GM23248 (cell line): ENCODE measurements around the gene BRD1. TPM values are rescaled to one million over a fixed set of nuclear protein-coding genes. Genes with fewer than 3 reads are reported as not detected.
"Not testable (repeated sequence)": the region's sequence is repeated elsewhere in the genome, so short reads cannot be mapped to it uniquely, and the experiment has no call there.

Source experiments
- DNase-seq: peaks from one replicate; pipeline ENCODE4 v3.0.0-alpha.2; 2015
- H2AFZ ChIP-seq: fragments of 200-600 bp; sonication (generic); 2 replicates; pipeline ENCODE4 v1.6.1; 2016; ENCODE audit warnings: antibody characterized with exemption
- H3F3A ChIP-seq: fragments of 200-600 bp; sonication (generic); 2 replicates; pipeline ENCODE4 v1.6.1; 2016; ENCODE audit warnings: mild to moderate bottlenecking, antibody characterized with exemption, mixed run types; ENCODE audit not compliant: insufficient read depth
- H3K27ac ChIP-seq: fragments of 200-600 bp; sonication (generic); 2 replicates; pipeline ENCODE4 v1.5.1; 2016; ENCODE audit warnings: mild to moderate bottlenecking
- H3K27me3 ChIP-seq: fragments of 200-600 bp; sonication (generic); replicated peaks from 2 replicates; pipeline ENCODE4 v1.6.1; 2016; ENCODE audit warnings: mild to moderate bottlenecking; ENCODE audit not compliant: insufficient read depth
- H3K36me3 ChIP-seq: fragments of 200-600 bp; sonication (generic); 2 replicates; pipeline ENCODE4 v1.6.1; 2016; ENCODE audit warnings: low read depth, mild to moderate bottlenecking
- H3K4me1 ChIP-seq: fragments of 200-600 bp; sonication (generic); 2 replicates; pipeline ENCODE4 v1.6.1; 2016; ENCODE audit warnings: mild to moderate bottlenecking; ENCODE audit not compliant: insufficient read depth
- H3K4me2 ChIP-seq: fragments of 200-600 bp; sonication (generic); one replicate; pipeline ENCODE4 v1.6.1; 2016; ENCODE audit warnings: mild to moderate bottlenecking; ENCODE audit not compliant: unreplicated experiment
- H3K4me3 ChIP-seq: fragments of 200-600 bp; sonication (generic); 2 replicates; pipeline ENCODE4 v1.5.1; 2016; ENCODE audit warnings: mild to moderate bottlenecking
- H3K79me2 ChIP-seq: fragments of 200-600 bp; sonication (generic); 2 replicates; pipeline ENCODE4 v1.6.1; 2016; ENCODE audit warnings: mild to moderate bottlenecking; ENCODE audit not compliant: insufficient read depth
- H3K9ac ChIP-seq: fragments of 200-600 bp; sonication (generic); 2 replicates; pipeline ENCODE4 v1.6.1; 2016; ENCODE audit warnings: mild to moderate bottlenecking
- H3K9me2 ChIP-seq: fragments of 200-600 bp; sonication (generic); 2 replicates; pipeline ENCODE4 v1.6.1; 2016; ENCODE audit warnings: mixed run types, mild to moderate bottlenecking, moderate library complexity; ENCODE audit not compliant: insufficient read depth
- H3K9me3 ChIP-seq: fragments of 200-600 bp; sonication (generic); one replicate; pipeline ENCODE4 v1.6.1; 2017; ENCODE audit warnings: low read depth
- H4K20me1 ChIP-seq: fragments of 200-600 bp; sonication (generic); 2 replicates; pipeline ENCODE4 v1.6.0; 2016; ENCODE audit not compliant: insufficient read depth
- EZH2 ChIP-seq: fragments of 200-600 bp; sonication (generic); IDR thresholded peaks from 2 replicates; pipeline ENCODE4 v1.6.1; 2018; ENCODE audit warnings: antibody characterized with exemption, mild to moderate bottlenecking; ENCODE audit not compliant: insufficient read depth, poor library complexity, severe bottlenecking
- EZH2phosphoT487 ChIP-seq: fragments of 200-600 bp; sonication (generic); IDR thresholded peaks from 2 replicates; pipeline ENCODE4 v1.6.1; 2018; ENCODE audit warnings: antibody characterized with exemption, moderate library complexity, mild to moderate bottlenecking, low read depth; ENCODE audit not compliant: insufficient read depth
- WGBS, 2 experiments: methylation state at CpG; one replicate each; pipeline ENCODE4 v1.1.6; 2015 to 2017; ENCODE audit warnings: low lambda C conversion rate in 2 of 2, low coverage in 1 of 2; ENCODE audit errors: missing lambda C conversion rate in 2 of 2; 5-methylcytosine and 5-hydroxymethylcytosine counted together
- in situ Hi-C: fragments of 300-500 bp; cut with MboI; formaldehyde crosslinking; loops from 2 replicates; pipeline ENCODE4 v1.15.0; 2020
- polyA plus RNA-seq: library from polyadenylated mRNA; unstranded; fragments of >200 nt; fragmentation: Nextera tagmentation; extraction: Ambion mirVana; gene quantifications from 2 replicates; pipeline ENCODE4 v1.2.1, GENCODE V29; 2016
- total RNA-seq: library from RNA; depleted of rRNA; stranded (reverse); fragments of >200 nt; shearing (Covaris generic); gene quantifications from 2 replicates; pipeline ENCODE4 v1.2.3, GENCODE V29; 2014

The BRD1 gene
- total and polyA plus RNA-seq, 2 experiments from 2014 or later, result 4.5 to 23.1 TPM

DNA sequence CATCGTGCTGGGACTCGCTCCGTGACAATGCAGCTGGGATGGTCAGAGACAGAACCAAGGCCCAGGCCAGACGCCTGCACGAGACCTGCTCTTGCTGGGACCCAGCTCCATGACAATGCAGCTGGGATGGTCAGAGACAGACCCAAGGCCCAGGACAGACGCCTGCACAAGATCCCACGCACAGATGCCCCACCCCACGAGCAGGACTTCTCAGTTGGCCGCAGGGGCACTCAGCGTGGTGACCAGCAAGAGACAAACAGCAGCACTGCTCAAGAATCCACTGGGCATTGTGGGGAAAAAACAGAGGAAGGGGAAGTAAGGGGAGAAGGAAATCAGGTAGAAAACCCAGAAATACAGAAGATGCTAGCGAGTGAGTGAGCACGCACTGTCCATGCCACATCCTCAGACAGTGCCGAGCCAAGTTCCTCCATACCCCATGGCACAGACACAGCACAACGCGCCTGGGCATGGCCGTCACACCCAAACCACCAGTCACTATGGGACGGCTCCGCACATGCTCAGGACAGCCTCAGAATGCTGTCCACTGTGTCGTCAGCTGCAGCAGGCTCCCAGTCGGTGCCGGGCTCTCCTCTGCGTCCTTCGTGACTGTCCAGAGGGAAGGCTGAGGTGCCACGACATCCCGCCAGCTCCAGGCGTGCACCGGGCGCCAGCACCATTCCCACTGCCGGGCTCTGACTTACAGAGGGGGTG lies 44.5 kb downstream of the BRD1 start:
- in situ Hi-C loops, result no loop called here
- H3K9me3 ChIP-seq, result no peaks in the 10 kb centered on the region
- H3K79me2 ChIP-seq, result peaks cover 96% of the 10 kb centered on the region
- 94 to 97% methylated on average over 25 to 28 of the region's 29 CpGs for WGBS, 2 experiments
- H3K27ac ChIP-seq, result no peak overlapping the region
- no peaks in the 10 kb centered on the region; the same call in none of the 2 replicates for H3K36me3 ChIP-seq
- no peaks in the 10 kb centered on the region for H4K20me1 ChIP-seq
- H3K4me2 ChIP-seq, result no peak overlapping the region
- H2AFZ ChIP-seq, result no peak overlapping the region
- H3K4me3 ChIP-seq, result no peak overlapping the region
- 0 out of 2 replicates have a peak, but pooled peaks cover under 1% of the 10 kb centered on the region for H3K4me1 ChIP-seq
- DNase-seq, result no peak
- no peak overlapping the region for H3K9ac ChIP-seq
- no peaks in the 10 kb centered on the region for H3K9me2 ChIP-seq
- peaks cover 4% of the 10 kb centered on the region; the same call in 1 of the 2 replicates for H3F3A ChIP-seq
- no peaks in the 10 kb centered on the region for H3K27me3 ChIP-seq
- TF ChIP-seq EZH2 (no peak), EZH2phosphoT487 (no peak)

DNA sequence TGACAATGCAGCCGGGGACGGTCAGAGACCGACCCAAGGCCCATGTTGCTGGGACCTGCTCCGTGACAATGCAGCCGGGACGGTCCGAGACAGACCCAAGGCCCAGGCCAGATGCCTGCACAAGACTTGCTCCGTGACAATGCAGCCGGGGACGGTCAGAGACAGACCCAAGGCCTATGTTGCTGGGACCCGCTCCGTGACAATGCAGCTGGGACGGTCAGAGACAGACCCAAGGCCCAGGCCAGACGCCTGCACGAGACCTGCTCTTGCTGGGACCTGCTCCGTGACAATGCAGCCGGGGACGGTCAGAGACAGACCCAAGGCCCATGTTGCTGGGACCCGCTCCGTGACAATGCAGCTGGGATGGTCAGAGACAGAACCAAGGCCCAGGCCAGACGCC lies 45.8 kb downstream of the BRD1 start:
- H3K4me3 ChIP-seq, in situ Hi-C loops, H4K20me1 ChIP-seq, DNase-seq, H3F3A ChIP-seq, H3K4me1 ChIP-seq, H3K9me2 ChIP-seq, H3K4me2 ChIP-seq, H2AFZ ChIP-seq, H3K9ac ChIP-seq, H3K27ac ChIP-seq, H3K36me3 ChIP-seq, H3K9me3 ChIP-seq, H3K27me3 ChIP-seq: not testable (repeated sequence)
- H3K79me2 ChIP-seq, result peaks cover 96% of the 10 kb centered on the region
- WGBS, 2 experiments, result 94 to 98% methylated on average over 7 to 21 of the region's 21 CpGs

DNA sequence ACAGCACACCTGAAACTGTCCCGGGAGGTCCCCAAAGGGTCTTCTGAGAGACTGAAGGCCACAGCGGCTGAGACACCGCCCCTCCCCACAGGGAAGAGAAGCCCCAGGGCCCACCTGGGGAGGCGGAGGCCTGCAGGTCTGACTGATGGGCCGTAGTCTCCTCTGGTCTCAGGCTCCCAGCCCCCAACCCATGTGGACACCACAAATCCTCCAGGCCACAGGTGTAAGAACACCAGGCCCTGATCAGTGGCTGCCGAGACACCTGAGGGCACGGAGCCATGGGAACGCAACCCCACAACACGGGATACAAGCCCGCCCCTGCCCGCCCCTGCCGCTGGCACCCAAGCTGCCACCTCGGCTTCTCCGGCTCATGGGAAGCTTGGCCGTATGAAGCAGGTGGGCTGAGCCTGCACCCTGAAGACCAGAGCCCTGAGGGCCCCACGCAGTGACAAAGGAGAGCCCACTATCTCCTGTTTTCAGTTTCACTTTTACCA lies 46.3 kb downstream of the BRD1 start:
- Histone ChIP-seq H3K4me2 (no peak overlapping the region), H3K9me2 (no peaks in the 10 kb centered on the region), H3F3A (no peaks in the 10 kb centered on the region), H3K9me3 (no peaks in the 10 kb centered on the region), H3K4me1 (no peaks in the 10 kb centered on the region), H3K79me2 (peaks cover 96% of the 10 kb centered on the region), H3K36me3 (peaks cover 3% of the 10 kb centered on the region), H3K9ac (no peak overlapping the region), H3K27ac (no peak overlapping the region), H2AFZ (no peak overlapping the region), H4K20me1 (no peaks in the 10 kb centered on the region), H3K27me3 (no peaks in the 10 kb centered on the region), H3K4me3 (no peak overlapping the region)
- in situ Hi-C loops, result no loop called here
- TF ChIP-seq EZH2phosphoT487 (no peak), EZH2 (no peak)
- WGBS, 2 experiments, result 90 to 91% methylated on average over 15 to 16 of the region's 16 CpGs
- DNase-seq, result no peak

DNA sequence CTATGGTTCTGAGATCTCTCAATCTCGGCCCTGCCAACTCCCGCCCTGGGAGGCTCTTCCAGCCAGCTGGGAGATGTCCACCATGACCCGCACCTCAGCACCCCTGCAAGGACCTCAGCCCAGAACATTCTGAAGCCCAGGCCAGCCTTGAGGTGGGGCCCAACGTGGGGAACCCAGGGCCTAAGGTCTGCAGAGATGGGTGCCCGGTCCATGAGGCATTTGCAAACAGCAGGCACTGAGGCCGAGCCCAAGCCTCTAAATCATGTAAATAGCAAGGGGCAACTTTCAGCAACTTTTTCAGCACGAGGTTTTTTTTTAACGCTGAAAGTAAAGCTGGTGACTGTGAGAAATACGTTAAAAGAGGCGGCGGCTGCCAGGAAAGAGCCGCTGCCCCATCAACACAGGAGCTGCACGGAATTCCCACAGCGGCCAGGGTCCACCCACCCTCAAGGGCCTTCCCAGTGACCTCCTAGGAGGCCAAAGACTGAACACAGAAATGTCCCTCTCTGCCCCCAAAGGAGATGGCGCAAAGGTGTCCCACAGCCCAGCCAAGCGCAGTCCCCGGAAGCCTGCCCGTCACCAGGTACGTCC lies 46.9 kb downstream of the BRD1 start:
- no peak for TF ChIP-seq EZH2
- no peak for TF ChIP-seq EZH2phosphoT487
- H3K9ac ChIP-seq, result no peak overlapping the region
- no peaks in the 10 kb centered on the region for H4K20me1 ChIP-seq
- peaks cover 93% of the 10 kb centered on the region for H3K79me2 ChIP-seq
- no peaks in the 10 kb centered on the region for H3K9me2 ChIP-seq
- no peaks in the 10 kb centered on the region for H3K9me3 ChIP-seq
- H2AFZ ChIP-seq, result no peak overlapping the region
- no peak overlapping the region for H3K27ac ChIP-seq
- no peak for DNase-seq
- H3K36me3 ChIP-seq, result peaks cover 3% of the 10 kb centered on the region
- H3K27me3 ChIP-seq, result no peaks in the 10 kb centered on the region
- in situ Hi-C loops, result no loop called here
- 93 to 94% methylated on average over 19 of the region's 19 CpGs for WGBS, 2 experiments
- no peak overlapping the region for H3K4me2 ChIP-seq
- no peaks in the 10 kb centered on the region for H3K4me1 ChIP-seq
- no peak overlapping the region for H3K4me3 ChIP-seq
- no peaks in the 10 kb centered on the region for H3F3A ChIP-seq
